Measurements from ENCODE around the gene EDC3.

Gene EDC3

DNA sequence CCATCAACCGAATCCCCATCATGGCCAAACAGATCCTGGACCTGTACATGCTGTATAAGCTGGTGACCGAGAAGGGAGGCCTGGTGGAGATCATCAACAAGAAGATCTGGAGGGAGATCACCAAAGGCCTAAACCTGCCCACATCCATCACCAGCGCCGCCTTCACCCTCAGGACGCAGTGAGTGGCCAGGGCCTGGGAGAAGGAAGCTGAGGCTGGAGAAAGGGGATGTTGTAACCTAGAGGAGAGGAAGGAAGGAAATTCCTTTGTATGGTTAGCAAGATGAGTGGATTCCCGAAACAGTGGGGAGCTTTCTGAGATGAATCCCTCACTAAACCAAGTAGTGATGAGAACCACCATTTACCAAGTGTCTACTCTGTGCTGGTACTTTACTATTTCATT is 106.0 kb downstream of the EDC3 start:
- no peak for DNase-seq (ENCODE audit: low read depth)
- H3K4me3 ChIP-seq (ENCODE audit: low read depth, low read length): no peak overlapping the region
- in situ Hi-C loops (cut with HindIII; ENCODE audit: low sequenced_read_pairs): no loop called here
- TF ChIP-seq, protein P1, sequence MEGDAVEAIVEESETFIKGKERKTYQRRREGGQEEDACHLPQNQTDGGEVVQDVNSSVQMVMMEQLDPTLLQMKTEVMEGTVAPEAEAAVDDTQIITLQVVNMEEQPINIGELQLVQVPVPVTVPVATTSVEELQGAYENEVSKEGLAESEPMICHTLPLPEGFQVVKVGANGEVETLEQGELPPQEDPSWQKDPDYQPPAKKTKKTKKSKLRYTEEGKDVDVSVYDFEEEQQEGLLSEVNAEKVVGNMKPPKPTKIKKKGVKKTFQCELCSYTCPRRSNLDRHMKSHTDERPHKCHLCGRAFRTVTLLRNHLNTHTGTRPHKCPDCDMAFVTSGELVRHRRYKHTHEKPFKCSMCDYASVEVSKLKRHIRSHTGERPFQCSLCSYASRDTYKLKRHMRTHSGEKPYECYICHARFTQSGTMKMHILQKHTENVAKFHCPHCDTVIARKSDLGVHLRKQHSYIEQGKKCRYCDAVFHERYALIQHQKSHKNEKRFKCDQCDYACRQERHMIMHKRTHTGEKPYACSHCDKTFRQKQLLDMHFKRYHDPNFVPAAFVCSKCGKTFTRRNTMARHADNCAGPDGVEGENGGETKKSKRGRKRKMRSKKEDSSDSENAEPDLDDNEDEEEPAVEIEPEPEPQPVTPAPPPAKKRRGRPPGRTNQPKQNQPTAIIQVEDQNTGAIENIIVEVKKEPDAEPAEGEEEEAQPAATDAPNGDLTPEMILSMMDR (IDR thresholded peaks at IDR 0.05; ENCODE audit: low read depth, low read length, missing control alignments): no peak

GRCh38 chr15:74585857-74586256 is 110.0 kb downstream of the EDC3 start:
- TF ChIP-seq, protein P1 (IDR thresholded peaks at IDR 0.05; ENCODE audit: low read depth, low read length, missing control alignments): no peak
- no peak for DNase-seq (ENCODE audit: low read depth)
- no peak overlapping the region for H3K4me3 ChIP-seq (ENCODE audit: low read depth, low read length)
- in situ Hi-C loops (cut with HindIII; ENCODE audit: low sequenced_read_pairs): no loop called here

DNA sequence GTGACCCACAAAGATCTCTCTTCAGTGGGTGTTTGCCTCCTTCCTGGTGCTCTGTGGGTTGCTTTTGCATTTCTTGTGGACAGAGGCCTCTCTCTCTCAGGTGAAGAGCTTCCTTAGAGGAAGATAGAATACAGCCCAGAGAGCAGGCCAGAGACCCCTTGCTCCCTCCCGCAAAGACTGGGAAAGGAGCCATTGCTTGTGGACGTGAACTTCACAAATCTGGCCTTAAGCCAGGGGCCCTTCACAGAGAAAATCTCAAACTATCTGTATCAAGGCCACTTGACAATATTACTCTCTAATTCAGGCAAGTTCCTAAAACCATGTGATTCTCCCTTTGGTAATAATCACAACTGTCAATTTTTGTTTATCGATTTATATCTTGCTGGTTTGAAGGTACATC is 110.6 kb downstream of the EDC3 start:
- in situ Hi-C loops (cut with HindIII; ENCODE audit: low sequenced_read_pairs): no loop called here

GRCh38 chr15:74584779-74585178 is 111.0 kb downstream of the EDC3 start:
- no peak overlapping the region for H3K4me3 ChIP-seq (ENCODE audit: low read depth, low read length)
- TF ChIP-seq, protein P1 (IDR thresholded peaks at IDR 0.05; ENCODE audit: low read depth, low read length, missing control alignments): no peak
- in situ Hi-C loops (cut with HindIII; ENCODE audit: low sequenced_read_pairs): no loop called here
- no peak for DNase-seq (ENCODE audit: low read depth)

More for the DNA sequence above, 110.6 kb downstream of the EDC3 start:
- TF ChIP-seq, protein P1 (IDR thresholded peaks at IDR 0.05; ENCODE audit: low read depth, low read length, missing control alignments): no peak
- DNase-seq (ENCODE audit: low read depth): no peak
- no peak overlapping the region for H3K4me3 ChIP-seq (ENCODE audit: low read depth, low read length)

DNA sequence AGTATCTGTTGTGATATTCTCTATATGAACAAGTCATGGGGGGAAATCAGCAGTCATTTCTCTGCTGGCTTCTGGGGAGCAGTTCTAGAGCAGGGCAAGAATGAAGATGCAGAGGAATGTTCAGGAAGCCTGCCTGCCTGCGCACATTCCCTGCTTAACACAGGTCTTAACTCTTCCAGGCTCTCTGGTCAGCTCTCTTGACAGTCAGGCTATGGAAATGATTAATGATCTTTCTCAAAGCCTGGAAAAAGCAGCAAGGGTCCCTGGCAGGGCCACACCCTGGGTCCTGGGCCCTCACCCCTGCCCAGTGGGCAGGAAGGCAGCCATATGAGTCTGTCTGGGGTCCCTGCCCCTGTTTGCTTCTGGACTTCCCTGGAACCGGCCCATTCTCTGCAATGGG is 111.6 kb downstream of the EDC3 start:
- no peak overlapping the region for H3K4me3 ChIP-seq (ENCODE audit: low read depth, low read length)
- no peak for DNase-seq (ENCODE audit: low read depth)
- TF ChIP-seq, protein P1 (IDR thresholded peaks at IDR 0.05; ENCODE audit: low read depth, low read length, missing control alignments): no peak
- in situ Hi-C loops (cut with HindIII; ENCODE audit: low sequenced_read_pairs): no loop called here

Measured in astrocyte of the cerebellum (primary cell).